ENCODE data around the gene ZNF674. TPM values are rescaled to one million over a fixed set of nuclear protein-coding genes. Genes with fewer than 3 reads are reported as not detected.
A peak's percentile ranks its signal among the peaks of the same experiment; 100 is the strongest.

ZNF674 gene
- 3.6 TPM for total RNA-seq

DNA sequence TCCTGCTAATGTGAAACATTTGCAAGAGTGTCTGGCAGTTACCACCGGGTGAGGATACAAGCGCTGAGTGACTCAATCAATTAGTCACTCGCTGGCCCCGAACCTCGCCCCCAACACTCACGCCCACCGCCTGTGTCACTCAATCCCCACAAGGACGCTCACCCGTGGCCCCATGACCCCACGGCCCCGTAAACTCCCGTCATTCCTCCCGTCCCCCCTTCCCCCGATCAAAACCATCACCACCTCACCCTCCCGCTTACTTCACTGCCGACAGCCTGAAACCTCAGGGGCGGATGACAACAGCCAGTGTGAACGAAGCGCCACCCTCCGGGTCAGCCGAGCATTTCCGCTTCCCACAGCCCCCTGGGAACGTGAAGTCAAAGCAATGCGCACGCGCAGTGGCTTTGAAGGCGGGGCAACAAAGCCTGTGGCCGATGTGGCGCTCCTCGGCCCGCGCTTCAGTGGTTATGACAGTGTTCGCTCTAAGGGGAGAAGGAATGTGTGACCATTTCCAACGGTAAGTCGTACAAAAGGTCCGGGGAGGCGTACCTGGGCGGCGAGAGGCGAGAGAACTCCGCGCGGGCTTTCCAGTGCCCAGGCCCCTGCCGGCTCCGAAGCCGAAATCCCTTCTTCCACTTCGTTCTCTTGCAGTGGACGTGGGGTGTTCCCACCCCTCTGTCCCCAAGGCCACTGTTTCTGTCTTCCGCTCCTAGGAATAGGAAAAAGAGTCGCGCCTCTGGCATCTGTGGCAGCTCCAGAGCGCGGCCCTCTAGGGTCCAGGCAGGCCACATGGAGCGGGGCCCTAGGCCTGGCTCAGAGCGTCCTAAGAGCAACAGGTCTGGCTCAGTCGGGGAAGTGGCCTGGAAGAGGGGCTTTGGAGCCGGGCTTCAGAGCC is at the start of gene ZNF674:
Gene ZNF674, minus strand, starts transcription at position 311 of the 895 bp plus-strand sequence. CDS start 3,334 bp downstream, outside the sequence.
- peak; percentile 89 for ATAC-seq

DNA sequence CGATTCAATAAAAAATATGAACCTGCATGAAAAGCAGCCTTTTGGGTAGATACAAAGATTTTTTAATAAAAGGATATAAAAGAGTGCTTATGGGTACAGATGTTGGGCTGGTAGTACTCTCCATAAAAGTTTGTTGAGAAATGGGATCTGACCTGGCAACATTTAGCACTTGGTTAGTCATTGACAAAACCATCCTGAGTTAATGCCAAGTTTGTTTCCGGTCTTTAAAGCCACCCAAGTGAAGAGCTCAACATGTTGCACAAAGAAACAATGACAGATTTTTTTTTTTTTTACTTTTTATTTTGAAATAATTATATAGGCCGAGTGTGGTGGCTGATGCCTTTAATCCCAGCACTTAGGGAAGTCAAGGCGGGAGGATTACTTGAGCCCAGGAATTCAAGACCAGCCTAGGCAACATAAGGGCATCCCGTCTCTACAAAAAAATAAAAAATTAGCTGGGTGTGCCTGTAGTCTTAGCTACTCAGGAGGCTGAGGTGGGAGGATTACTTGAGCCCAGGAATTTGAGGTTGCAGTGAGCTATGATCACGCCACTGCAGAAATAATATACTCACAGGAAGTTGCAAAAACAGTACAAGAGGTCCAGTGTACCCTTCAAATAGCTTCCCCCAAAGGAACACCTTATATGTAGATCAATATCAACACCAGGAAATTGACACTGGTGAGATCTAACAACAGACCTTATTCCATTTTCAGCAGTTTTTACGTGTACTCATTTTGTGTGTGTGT is 44.9 kb upstream of the ZNF674 start:
- peak; percentile 72 for ATAC-seq

DNA sequence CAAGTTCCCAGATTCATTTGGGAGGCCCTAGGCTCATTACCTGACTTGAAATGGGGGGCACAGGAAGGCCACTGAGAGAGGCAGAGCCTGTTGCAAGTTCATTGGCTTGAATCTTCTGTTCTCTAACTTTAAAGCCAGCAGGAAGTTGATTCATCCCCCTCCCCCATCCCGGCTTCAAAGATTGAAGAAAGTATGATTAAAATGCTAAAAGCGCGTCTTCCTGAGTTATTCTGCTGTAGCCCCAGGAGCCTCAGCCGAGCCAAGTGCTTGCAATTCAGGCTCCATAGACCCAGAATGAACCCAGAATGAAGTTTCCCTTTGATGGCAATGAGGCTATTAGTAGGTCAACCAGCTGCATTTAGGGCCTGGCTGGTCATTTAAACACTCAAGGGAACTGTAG is 43.0 kb upstream of the ZNF674 start:
- ATAC-seq = no peak

DNA sequence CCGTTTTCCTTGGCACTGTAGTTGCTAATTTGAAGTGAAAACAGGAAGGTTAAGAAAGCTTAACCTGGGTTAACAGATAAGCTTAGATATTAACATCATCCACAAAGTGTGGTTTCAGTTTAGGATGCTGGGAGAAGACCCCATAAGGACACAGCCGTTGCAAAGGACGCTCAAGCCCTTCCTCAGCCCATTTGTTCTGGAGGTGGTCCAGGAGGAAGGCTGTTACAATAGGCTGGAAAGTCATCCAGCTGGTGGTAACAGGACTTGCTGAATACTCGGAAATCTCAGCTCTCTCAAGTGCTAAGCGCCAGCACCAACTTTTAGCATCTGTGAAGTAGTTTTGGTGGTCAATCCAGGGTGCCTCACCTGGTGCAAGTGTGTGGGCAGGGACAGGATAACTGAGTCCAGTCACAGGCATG is 42.5 kb upstream of the ZNF674 start:
- ATAC-seq = no peak

DNA sequence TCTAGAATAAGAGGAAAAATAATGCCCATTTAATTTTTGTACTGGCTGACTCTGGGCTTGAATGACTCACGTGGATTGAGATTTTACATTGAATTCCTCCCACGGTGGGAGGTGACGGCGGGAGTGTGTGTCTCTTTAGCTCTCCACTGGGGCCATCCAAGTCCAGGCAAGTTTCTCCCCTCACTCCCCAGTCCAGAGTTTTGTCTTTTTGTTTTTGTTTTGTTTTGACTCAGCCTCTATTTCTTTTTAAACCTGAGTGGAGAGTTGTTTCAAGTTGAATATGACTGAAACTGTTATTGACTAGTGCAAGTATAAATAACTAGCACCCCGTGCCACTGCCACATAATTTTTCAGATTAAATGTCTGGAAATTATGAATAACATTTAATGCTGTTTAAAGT is 41.9 kb upstream of the ZNF674 start:
- ATAC-seq = no peak

DNA sequence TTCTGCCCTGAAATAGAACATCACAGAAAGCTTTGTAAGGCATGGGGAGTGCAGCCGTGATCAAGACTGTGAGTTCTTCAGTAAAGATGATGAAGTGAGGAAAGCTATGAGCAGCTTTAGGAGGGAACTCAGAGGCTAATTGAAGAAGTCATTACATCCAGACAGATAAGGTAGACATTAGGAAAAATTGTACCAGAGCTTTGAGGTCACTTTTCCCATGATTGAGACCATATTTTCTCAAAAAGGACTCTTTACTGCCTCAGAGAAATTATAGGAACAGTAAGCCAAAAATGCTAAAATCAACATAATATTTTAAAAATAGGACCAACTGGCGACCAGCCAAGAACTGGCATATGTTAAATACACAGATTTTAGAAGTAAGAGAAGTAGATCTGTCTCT is 39.5 kb upstream of the ZNF674 start:
- no peak for ATAC-seq

DNA sequence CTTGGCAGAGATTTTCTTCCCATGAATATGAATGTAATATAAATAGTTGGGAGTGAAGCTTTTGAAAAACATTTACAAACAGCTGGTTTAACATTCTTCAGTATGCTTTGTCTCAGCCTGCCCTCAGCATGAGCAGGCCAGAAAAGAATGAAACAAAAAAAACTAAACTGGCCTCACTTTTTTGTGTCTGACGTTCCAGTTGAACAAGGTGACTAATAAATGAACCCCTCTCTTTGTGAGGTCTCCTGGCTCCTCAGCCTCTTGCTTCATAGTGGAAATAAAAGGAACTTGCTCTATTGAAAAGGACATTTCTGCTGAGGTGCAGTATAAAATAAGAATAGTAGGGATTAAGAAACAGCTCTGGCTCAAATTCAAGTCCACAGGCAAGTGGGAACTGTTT is 37.7 kb upstream of the ZNF674 start:
- ATAC-seq = peak; percentile 80

DNA sequence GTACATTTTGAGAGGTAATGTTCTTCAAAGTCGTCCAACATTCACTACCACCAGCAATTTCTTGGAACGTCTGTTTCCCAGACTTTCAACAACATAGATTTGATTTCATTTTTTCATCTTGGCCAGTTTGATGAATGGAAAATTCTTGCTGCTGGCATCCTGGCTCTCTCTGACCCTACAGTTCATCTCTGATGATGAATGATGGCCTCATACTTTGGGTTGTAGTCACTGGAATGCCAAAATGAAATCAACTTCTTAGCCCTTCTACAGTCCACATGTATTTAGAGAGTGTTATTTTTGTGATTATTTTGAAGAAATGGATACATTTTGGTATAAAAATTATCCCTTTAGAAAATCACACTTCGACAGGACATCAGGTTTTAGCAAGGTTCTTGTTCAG is 37.1 kb upstream of the ZNF674 start:
- no peak for ATAC-seq

DNA sequence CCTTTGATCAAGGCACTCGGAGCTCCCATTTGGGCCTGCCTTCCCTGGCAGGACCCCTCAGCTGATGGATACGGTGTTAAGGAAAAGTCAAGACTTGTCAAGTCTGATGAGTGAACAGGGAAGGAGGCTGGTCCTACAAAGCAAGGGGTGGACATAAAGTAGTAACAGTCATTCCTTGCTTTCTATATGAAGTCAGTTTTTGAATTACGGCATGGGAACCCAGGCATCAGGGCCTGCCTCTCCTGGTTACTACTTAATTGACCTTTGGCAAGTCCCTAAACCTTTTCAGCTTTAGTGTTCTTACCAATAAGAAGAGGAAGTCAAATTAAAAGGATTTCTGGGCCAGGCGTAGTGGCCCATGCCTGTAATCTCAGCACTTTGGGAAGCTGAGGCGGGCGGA is 35.4 kb upstream of the ZNF674 start:
- no peak for ATAC-seq

DNA sequence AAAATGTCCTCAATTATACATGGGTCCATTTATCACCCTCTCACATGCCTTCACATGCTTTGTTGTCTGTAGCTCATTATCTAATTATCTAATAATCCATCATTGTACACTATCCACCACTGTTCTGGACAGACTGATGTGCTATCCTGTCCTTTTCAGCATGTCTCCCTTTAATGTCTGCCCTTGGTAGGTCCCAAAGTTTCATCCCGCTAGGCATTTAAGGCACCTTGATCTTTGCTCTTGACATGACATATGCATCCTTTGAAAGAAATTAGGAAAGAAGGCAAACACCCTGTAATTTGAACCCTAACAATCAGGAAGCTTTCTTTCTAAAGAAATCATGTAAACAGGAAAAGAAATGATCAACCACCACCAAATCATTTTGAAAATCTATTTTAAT is 34.0 kb upstream of the ZNF674 start:
- ATAC-seq = no peak

DNA sequence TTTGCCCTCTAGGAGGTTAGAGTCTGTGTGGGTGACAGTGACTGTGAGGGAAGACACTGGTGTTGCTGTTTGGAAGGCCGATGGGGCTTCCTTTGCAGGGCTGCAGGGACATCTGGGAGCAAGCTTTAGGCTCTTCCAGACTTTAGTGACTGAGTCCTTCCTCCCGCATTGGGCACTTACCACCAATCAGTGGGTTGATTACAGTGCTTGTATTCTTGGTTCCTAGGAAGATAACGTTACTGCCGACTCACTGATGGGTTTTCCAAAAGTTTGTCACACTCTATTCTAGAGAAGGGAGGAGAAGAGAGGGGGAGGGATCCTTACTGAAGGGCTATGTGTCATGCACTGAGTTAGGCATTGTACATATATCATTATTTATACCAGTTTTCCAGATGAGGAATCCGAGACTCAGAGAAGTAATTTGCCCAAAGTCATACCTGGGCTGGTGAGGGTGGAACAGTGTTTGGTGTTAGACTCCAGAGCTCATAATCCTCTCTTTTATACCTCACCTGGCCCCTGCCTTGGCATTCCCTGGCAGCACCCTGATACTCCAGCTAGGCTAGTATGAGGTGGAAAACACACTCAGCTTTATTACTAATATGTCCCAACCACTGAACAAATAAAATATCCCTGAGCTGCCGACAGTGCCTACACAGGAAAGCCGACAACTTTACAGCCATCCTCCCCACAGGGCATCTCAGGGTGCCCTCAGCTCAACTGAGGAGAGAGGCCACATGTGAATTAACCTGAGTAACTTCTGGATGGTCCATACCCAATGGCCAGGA is 32.2 kb upstream of the ZNF674 start:
- ATAC-seq = peak; percentile 15

DNA sequence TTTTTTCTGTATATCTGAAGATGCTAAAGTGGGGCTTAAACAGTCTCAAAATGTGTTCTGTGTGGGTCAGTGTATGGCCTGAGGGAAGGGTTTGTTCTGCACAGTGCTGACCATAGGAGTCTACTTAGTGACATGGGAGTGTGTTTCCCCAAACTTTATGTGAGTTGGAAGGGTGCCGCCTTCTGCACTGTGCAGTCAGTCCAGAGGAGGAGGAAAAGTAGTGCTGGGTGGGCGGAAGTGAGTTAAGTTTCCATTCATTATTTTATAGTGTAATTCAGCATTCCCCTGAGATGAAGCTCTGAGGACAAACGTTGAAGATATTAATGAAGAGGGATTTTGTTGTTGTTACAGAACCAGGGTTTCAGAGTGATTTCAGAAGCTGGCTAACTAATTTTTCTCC is 31.2 kb upstream of the ZNF674 start:
- ATAC-seq = no peak

DNA sequence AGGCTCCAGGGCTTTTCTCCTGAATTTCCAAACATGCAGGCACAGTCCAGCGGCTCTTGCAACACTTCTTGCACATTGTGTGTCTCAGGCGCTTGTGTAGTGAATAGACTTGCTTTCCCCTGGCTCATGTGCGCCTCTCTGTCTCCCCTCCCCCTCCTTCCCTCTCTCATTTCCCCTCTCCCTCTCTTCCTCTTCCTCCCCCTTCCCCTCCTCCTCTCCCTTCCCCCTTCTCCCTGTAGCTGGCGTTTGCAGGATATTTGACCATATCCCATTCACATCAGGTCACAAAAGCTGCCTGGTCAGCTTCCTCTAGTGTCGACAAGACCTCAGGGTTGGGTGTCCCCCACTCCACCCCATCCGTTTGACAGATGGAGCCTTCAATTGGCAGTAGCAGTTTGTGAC is 30.8 kb upstream of the ZNF674 start:
- ATAC-seq = no peak

DNA sequence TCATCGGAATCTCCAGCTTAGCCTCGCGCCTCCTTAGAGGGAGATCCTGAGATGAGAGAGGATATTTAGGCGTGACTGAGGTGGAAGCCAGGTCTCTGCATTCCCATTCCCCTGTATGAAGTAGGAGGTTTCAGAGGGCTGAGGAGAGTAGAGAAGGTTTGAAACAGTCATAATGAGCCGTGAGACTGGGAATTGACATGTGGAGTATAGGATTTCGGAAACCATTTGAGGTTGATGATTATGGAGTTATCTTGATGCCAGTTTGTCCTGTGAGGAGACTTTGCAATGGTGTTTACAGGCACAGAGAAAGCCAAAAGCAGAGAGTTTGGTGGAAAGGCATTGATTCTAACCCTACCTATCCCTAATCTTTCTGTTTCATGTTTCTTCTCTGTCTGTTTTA is 30.4 kb upstream of the ZNF674 start:
- ATAC-seq = no peak

DNA sequence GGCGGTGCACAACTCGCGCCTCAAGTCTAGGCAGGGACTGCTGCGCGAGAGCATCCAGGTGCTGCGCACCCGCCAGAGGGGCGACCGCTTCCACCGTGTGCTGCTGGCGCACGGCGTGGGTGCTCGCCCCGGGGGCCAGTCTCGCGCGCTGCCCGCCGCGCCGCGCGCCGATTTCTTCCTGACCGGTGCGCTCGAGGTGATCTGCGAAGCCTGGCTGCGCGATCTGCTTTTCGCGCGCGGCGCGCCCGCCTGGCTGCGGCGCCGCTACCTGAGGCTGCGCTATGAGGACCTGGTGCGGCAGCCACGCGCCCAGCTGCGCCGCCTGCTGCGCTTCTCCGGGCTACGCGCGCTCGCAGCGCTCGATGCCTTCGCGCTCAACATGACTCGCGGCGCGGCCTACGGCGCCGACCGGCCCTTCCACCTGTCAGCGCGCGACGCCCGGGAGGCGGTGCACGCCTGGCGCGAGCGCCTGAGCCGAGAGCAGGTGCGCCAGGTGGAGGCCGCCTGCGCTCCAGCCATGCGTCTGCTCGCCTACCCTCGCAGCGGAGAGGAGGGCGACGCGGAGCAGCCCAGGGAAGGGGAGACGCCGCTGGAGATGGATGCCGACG is 29.7 kb upstream of the ZNF674 start:
- ATAC-seq = peak; percentile 60

DNA sequence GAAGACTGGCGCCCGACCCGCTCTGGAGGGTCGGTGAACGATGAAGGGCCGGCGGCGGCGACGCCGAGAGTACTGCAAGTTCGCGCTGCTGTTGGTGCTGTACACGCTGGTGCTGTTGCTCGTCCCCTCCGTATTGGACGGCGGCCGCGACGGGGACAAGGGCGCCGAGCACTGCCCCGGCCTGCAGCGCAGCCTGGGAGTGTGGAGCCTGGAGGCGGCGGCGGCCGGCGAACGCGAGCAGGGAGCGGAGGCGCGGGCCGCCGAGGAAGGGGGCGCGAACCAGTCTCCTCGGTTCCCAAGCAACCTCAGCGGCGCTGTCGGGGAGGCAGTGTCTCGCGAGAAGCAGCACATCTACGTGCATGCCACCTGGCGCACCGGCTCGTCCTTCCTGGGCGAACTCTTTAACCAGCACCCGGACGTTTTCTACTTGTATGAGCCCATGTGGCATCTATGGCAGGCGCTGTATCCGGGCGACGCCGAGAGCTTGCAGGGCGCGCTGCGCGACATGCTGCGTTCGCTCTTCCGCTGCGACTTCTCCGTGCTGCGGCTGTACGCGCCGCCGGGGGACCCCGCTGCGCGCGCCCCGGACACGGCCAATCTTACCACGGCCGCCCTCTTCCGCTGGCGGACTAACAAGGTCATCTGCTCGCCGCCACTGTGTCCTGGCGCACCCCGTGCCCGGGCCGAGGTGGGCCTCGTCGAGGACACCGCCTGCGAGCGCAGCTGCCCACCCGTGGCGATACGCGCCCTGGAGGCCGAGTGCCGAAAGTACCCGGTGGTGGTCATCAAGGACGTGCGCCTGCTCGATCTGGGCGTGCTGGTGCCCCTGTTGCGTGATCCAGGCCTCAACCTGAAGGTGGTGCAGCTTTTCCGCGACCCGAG is 28.9 kb upstream of the ZNF674 start:
- peak; percentile 61 for ATAC-seq

DNA sequence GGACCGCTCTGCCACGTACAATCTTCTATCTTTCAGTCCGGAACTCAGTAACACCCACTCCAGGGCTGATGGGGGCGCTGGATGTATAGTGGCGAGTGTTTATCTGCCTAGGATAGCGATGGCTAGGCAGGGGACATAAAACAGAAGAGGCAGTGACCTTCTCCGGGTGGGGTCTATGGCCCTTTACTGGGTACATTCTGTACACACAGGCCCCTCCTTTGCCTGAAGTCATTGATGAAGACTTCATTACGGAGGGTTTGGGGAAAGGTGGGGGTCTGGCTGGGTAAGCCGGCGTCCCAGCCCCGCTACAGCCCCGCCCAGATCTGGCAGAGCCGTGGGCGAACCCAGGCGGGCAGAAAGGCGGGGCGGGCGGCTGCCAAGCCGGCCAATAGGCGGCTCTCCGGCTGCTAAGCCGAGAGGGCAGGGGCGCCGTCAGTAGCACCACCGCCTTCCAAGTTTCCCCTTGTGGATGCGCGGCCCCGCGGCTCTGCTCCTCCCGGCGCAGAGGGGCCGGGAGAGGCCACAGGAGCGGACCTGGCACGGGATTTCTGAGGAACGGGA is 28.2 kb upstream of the ZNF674 start, which contains the start of gene CHST7:
Gene CHST7, plus strand, starts transcription at position 435 of the 561 bp plus-strand sequence. CDS start 167 bp downstream, outside the sequence.
- ATAC-seq = peak; percentile 53

DNA sequence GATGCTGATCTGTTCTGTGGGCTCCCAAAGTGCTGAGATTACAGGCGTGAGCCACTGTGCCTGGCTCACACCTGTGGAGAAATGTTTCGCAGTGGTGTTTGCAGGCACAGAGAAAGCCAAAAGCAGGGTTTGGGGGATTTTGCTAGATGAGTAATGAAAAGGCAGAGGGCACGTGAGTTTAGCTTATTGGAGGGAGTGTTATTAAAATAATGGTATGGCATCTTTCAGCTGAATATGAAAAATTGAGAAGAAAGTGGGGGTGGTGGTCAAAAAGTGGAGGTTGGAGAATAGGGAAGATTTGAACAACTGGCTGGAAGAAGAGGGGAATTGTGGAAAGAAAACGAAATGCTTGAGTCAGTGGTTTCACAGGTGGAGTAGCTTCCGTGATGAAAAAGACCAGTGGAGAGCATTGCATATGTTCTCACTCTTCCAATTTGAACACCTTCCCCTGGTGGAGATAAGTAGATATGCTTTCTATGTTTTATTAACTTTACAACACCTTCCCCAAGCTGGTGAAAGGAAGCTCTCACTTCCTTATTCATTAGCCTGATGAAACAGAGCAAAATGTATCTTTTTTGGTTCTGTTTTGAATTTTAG is 27.2 kb upstream of the ZNF674 start:
- no peak for ATAC-seq

DNA sequence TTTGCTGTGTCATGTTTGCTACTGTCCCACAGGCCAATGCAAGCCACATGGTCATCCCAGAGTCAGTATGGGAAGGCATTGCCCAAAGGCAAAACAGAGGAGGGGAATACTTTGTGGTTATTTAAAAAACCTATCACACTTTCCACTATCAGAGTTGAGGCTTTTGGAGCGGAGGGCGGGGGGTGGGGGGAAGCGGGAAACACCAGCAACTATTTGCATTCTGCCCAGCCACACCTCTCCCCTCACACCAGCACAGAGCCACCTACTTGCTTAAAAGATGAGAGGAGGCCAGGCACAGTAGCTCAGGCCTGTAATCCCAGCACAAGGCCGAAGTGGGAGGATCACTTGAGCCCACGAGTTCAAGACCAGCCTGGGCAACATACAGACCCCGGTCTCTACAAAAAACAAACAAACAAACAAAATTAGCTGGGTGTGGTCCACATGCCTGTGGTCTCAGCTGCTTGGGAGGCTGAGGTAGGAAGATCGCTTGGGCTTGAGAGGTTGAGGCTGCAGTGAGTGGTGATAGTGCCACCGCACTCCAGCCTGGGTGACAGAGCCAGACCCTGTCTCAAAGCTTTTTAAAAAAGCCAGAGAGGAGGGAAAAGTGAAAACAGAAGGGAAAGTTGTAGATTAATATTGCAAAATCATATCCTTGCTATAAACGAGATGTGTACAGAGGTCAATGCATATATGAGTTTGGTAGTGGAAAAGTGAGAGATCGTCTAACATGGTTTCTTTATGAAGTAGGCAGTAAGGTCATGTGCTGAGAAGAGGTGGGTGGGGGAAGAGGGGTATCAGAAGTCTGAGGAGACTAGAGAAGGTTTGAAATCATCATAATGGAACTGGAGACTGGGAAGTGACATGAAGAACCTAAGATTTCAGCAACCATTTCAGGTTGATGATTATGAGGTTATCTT is 26.5 kb upstream of the ZNF674 start:
- ATAC-seq = no peak
